Measurements from ENCODE around the gene SLC7A6.

- TF ChIP-seq CTCF (conservative IDR thresholded peaks at IDR 0.05; ENCODE audit: low read length) (no peak), EZH2phosphoT487 (IDR thresholded peaks at IDR 0.05; ENCODE audit: borderline replicate concordance, low read depth, low read length) (no peak)
Observed at GRCh38 chr16:68253721-68254120, 10.6 kb upstream of the SLC7A6 start.

Data from OCI-LY7 (cell line).